ENCODE results near the gene DPF1. TPM values are rescaled to one million over a fixed set of nuclear protein-coding genes. Genes with fewer than 3 reads are reported as not detected.
"Not testable (repeated sequence)": the region's sequence is repeated elsewhere in the genome, so short reads cannot be mapped to it uniquely, and the experiment has no call there.

DPF1 gene
- total RNA-seq, result not detected
- long read RNA-seq, result 0 reads

- DNase-seq (ENCODE audit: low spot score), result no peak
Observed at GRCh38 chr19:38224014-38224862, at the start of gene DPF1. TSS of gene DPF1 (minus strand) at chr19:38224222. CDS start at chr19:38224142, 80 bp downstream.

- no peak for DNase-seq (ENCODE audit: low spot score)
Observed at GRCh38 chr19:38273499-38273898, 49.5 kb upstream of the DPF1 start.

GRCh38 chr19:38270587-38271167, 46.7 kb upstream of the DPF1 start:
- no peak for DNase-seq (ENCODE audit: low spot score)

GRCh38 chr19:38268539-38268938, 44.5 kb upstream of the DPF1 start:
- no peak for DNase-seq (ENCODE audit: low spot score)

GRCh38 chr19:38267761-38268483, 43.9 kb upstream of the DPF1 start:
- no peak for DNase-seq (ENCODE audit: low spot score)

- DNase-seq (ENCODE audit: low spot score), result no peak
Observed at GRCh38 chr19:38266981-38267597, 43.1 kb upstream of the DPF1 start.

- no peak for DNase-seq (ENCODE audit: low spot score)
Observed at GRCh38 chr19:38265921-38266429, 42.0 kb upstream of the DPF1 start.

GRCh38 chr19:38265213-38265861, 41.3 kb upstream of the DPF1 start:
- no peak for DNase-seq (ENCODE audit: low spot score)

GRCh38 chr19:38264486-38265212, 40.6 kb upstream of the DPF1 start, which contains the start of gene SPINT2:
TSS of gene SPINT2 (plus strand) at chr19:38264573. CDS start at chr19:38264893, 320 bp downstream.
- no peak for DNase-seq (ENCODE audit: low spot score)

- DNase-seq (ENCODE audit: low spot score), result no peak
Observed at GRCh38 chr19:38263689-38264485, 39.9 kb upstream of the DPF1 start.

GRCh38 chr19:38262585-38263268, 38.7 kb upstream of the DPF1 start:
- no peak for DNase-seq (ENCODE audit: low spot score)

GRCh38 chr19:38261942-38262341, 37.9 kb upstream of the DPF1 start:
- not testable (repeated sequence) for DNase-seq (ENCODE audit: low spot score)

- no peak for DNase-seq (ENCODE audit: low spot score)
Observed at GRCh38 chr19:38255383-38256014, 31.5 kb upstream of the DPF1 start.

GRCh38 chr19:38253788-38254187, 29.8 kb upstream of the DPF1 start:
- DNase-seq (ENCODE audit: low spot score), result no peak

GRCh38 chr19:38252941-38253691, 29.1 kb upstream of the DPF1 start:
- DNase-seq (ENCODE audit: low spot score), result no peak

GRCh38 chr19:38252385-38252784, 28.4 kb upstream of the DPF1 start:
- DNase-seq (ENCODE audit: low spot score), result no peak

GRCh38 chr19:38251564-38252051, 27.6 kb upstream of the DPF1 start:
- no peak for DNase-seq (ENCODE audit: low spot score)

All from mesenteric fat pad (tissue), 1 donor.